Activated CD8-positive, alpha-beta T cell treated with anti-CD3 and anti-CD28 coated beads for 36 hours (primary cell): ENCODE results near the gene NBEAL2. TPM values are rescaled to one million over a fixed set of nuclear protein-coding genes. Genes with fewer than 3 reads are reported as not detected.

Experiments used
- ATAC-seq: fragments of 200-7000 bp; cut with Tn5 transposase; one replicate; pipeline ENCODE4 v1.10.0; 2021; ENCODE audit warnings: mild to moderate bottlenecking, moderate library complexity
- CTCF ChIA-PET: fragments of 350-600 bp; sonication (Branson Sonifier 250); formaldehyde crosslinking; loops from one replicate; lab custom pipeline; 2021; ENCODE audit warnings: antibody characterized with exemption; lab: Charles Lee
- POLR2A ChIA-PET: fragments of 350-600 bp; sonication (Branson Sonifier 250); formaldehyde crosslinking; loops from one replicate; lab custom pipeline; 2021; ENCODE audit warnings: antibody characterized with exemption; lab: Charles Lee
- DNase-seq: peaks from one replicate; pipeline ENCODE4 v3.0.0-alpha.2; 2020
- H3K27ac Mint-ChIP-seq: one replicate; pipeline ENCODE4 v1.8.0; 2021; ENCODE audit warnings: mild to moderate bottlenecking, mixed read lengths
- H3K27me3 Mint-ChIP-seq: one replicate; pipeline ENCODE4 v1.8.0; 2021; ENCODE audit warnings: mixed read lengths
- H3K36me3 Mint-ChIP-seq: one replicate; pipeline ENCODE4 v1.8.0; 2021; ENCODE audit warnings: low read depth, mixed read lengths
- H3K4me1 Mint-ChIP-seq: one replicate; pipeline ENCODE4 v1.8.0; 2021; ENCODE audit warnings: low read depth, mixed read lengths
- H3K4me3 Mint-ChIP-seq: one replicate; pipeline ENCODE4 v1.8.0; 2021; ENCODE audit warnings: mild to moderate bottlenecking, moderate library complexity, mixed read lengths
- H3K9me3 Mint-ChIP-seq: one replicate; pipeline ENCODE4 v1.8.0; 2021; ENCODE audit warnings: mixed read lengths
- CTCF ChIP-seq: fragments of 200-600 bp; IDR thresholded peaks from one replicate; pipeline ENCODE4 v1.8.0; 2022; ENCODE audit warnings: antibody characterized with exemption, mild to moderate bottlenecking
- intact Hi-C: fragments of 100-400 bp; cut with micrococcal nuclease; formaldehyde crosslinking; loops from one replicate; pipeline ENCODE4 v1.10.0; 2022
- total RNA-seq, 2 experiments: library from RNA; stranded (reverse); gene quantifications; one replicate each; pipeline ENCODE4 v1.2.3, GENCODE V29; 2021

NBEAL2 gene
- total RNA-seq, 2 experiments from 2014 or later = 58.9 to 63.7 TPM

GRCh38 chr3:46965151-46965550 lies 14.3 kb upstream of the NBEAL2 start:
- Mint-ChIP-seq H3K4me1 (peaks cover 82% of the 10 kb centered on the region), H3K27me3 (no peaks in the 10 kb centered on the region), H3K4me3 (no peak overlapping the region), H3K27ac (peak overlapping the region; percentile 76), H3K36me3 (peaks cover 46% of the 10 kb centered on the region), H3K9me3 (no peaks in the 10 kb centered on the region)
- intact Hi-C loops = no loop called here
- ChIA-PET CTCF (interaction anchor here (1.5 to 1.7 kb wide), 2 partner anchors 9 to 34 kb away, joined by 3 to 4 read pairs; no protein-coding TSS in a partner anchor), POLR2A (interaction anchor here (0.6 to 7.3 kb wide), 6 partner anchors 9 to 63 kb away, joined by 3 to 40 read pairs (median 6); partner anchors contain the start of gene NBEAL2)
- DNase-seq = peak; percentile 52
- no peak for ATAC-seq
- no peak for TF ChIP-seq CTCF

GRCh38 chr3:46966811-46967210 lies 12.7 kb upstream of the NBEAL2 start:
- ChIA-PET POLR2A (interaction anchor here (2.1 to 7.3 kb wide), 2 partner anchors 13 to 19 kb away, joined by 8 to 40 read pairs; partner anchors contain the start of gene NBEAL2), CTCF (interaction anchor here (1.5 kb wide), 1 partner anchor 10 kb away, joined by 4 read pairs; no protein-coding TSS in a partner anchor)
- H3K27me3 Mint-ChIP-seq = no peaks in the 10 kb centered on the region
- H3K4me3 Mint-ChIP-seq = no peak overlapping the region
- H3K36me3 Mint-ChIP-seq = peaks cover 51% of the 10 kb centered on the region
- peak overlapping the region; percentile 61 for H3K27ac Mint-ChIP-seq
- no peak for DNase-seq
- no peak for TF ChIP-seq CTCF
- peak; percentile 48 for ATAC-seq
- peaks cover 82% of the 10 kb centered on the region for H3K4me1 Mint-ChIP-seq
- no peaks in the 10 kb centered on the region for H3K9me3 Mint-ChIP-seq
- intact Hi-C loops = no loop called here

- intact Hi-C loops = no loop called here
- DNase-seq = no peak
- no peak for TF ChIP-seq CTCF
- peaks cover 50% of the 10 kb centered on the region for H3K36me3 Mint-ChIP-seq
- no peaks in the 10 kb centered on the region for H3K27me3 Mint-ChIP-seq
- no peaks in the 10 kb centered on the region for H3K9me3 Mint-ChIP-seq
- peak overlapping the region; percentile 59 for H3K27ac Mint-ChIP-seq
- CTCF ChIA-PET = no interaction called here
- no peak for ATAC-seq
- POLR2A ChIA-PET = interaction anchor here (0.8 to 7.3 kb wide), 4 partner anchors 10 to 15 kb away, joined by 3 to 40 read pairs (median 10); partner anchors contain the start of gene NBEAL2
- no peak overlapping the region for H3K4me3 Mint-ChIP-seq
- H3K4me1 Mint-ChIP-seq = peaks cover 83% of the 10 kb centered on the region
Observed at GRCh38 chr3:46968783-46969428, 10.6 kb upstream of the NBEAL2 start.

GRCh38 chr3:46970391-46971091 lies 8.9 kb upstream of the NBEAL2 start:
- no peak for TF ChIP-seq CTCF
- Mint-ChIP-seq H3K27ac (peak overlapping the region; percentile 84), H3K9me3 (no peaks in the 10 kb centered on the region), H3K27me3 (no peaks in the 10 kb centered on the region), H3K4me1 (peaks cover 88% of the 10 kb centered on the region), H3K36me3 (peaks cover 53% of the 10 kb centered on the region), H3K4me3 (no peak overlapping the region)
- intact Hi-C loops = no loop called here
- POLR2A ChIA-PET = interaction anchor here (1.6 to 7.3 kb wide), 3 partner anchors 9 to 17 kb away, joined by 8 to 40 read pairs (median 11); partner anchors contain the start of gene NBEAL2
- CTCF ChIA-PET = no interaction called here
- DNase-seq (no peak), ATAC-seq (no peak)
